Body of pancreas (tissue), 4 donors: ENCODE results near the gene NRXN2.

Source experiments
- CTCF ChIP-seq, 7 experiments: fragments of 450-650 bp in 4 of 7; fragments of 200-600 bp in 3 of 7; sonication (generic) in 3 of 7; IDR thresholded peaks; one replicate each; pipeline ENCODE4 v1.5.1; 2016 to 2019; ENCODE audit warnings: antibody characterized with exemption in 7 of 7
- POLR2A ChIP-seq, 3 donors: fragments of 450-650 bp; IDR thresholded peaks; one replicate each; pipeline ENCODE4 v1.6.1; 2016; ENCODE audit warnings: antibody characterized with exemption in 3 of 3, mild to moderate bottlenecking in 2 of 3

GRCh38 chr11:64770120-64770519 lies 47.1 kb upstream of the NRXN2 start:
- TF ChIP-seq CTCF (IDR thresholded peaks at IDR 0.05), result no peak
- TF ChIP-seq POLR2A (IDR thresholded peaks at IDR 0.05), result no peak
